Right lung (tissue), 5 donors: Measurements from ENCODE around the gene ZMYM1. TPM values are rescaled to one million over a fixed set of nuclear protein-coding genes. Genes with fewer than 3 reads are reported as not detected.

ENCODE experiments used
- polyA plus RNA-seq, 5 donors: library from polyadenylated mRNA; unstranded; fragments of 120-200 nt; gene quantifications; one replicate each; pipeline versions ENCODE4 v1.2.1 to v1.2.3, GENCODE V29; 2013; ENCODE audit warnings: inconsistent platforms in 1 of 5, low replicate concordance in 1 of 5; ENCODE audit not compliant: insufficient read length in 5 of 5, insufficient read depth in 1 of 5

The ZMYM1 gene
- polyA plus RNA-seq, 5 donors, result 16.5 to 32.0 (median 22.6) TPM

Other genes starting within 250 kb of the ZMYM1 start
- gene SMIM12, start 219.6 kb upstream of the ZMYM1 start, polyA plus RNA-seq, result 10 to 100 TPM; 20.6 to 32.1 (median 26.2) TPM
- under 1 TPM; 0.08 to 0.25 (median 0.15) TPM for gene DLGAP3, start 149.7 kb upstream of the ZMYM1 start, polyA plus RNA-seq
- 10 to 100 TPM; 26.7 to 40.3 (median 31.5) TPM for gene TMEM35B, start 94.0 kb upstream of the ZMYM1 start, polyA plus RNA-seq
- 10 to 100 TPM; 15.8 to 27.6 (median 19.0) TPM for gene ZMYM6, start 47.4 kb upstream of the ZMYM1 start, polyA plus RNA-seq
- 100 to 1,000 TPM; 651 to 996 (median 909) TPM for gene SFPQ, start 113.8 kb downstream of the ZMYM1 start, polyA plus RNA-seq
- 10 to 100 TPM; 47.9 to 85.9 (median 67.9) TPM for gene ZMYM4, start 189.3 kb downstream of the ZMYM1 start, polyA plus RNA-seq